Measurements from ENCODE around the gene DPP7. TPM values are rescaled to one million over a fixed set of nuclear protein-coding genes. Genes with fewer than 3 reads are reported as not detected.

Gene DPP7
- total and polyA plus RNA-seq, 2 experiments from 2014 or later, result 206 to 544 TPM

- peaks cover 47% of the 10 kb centered on the region for H3K27me3 ChIP-seq
- H3K9me3 ChIP-seq (ENCODE audit: low read depth), result no peaks in the 10 kb centered on the region
- 85% methylated on average over 4 of the region's 4 CpGs for WGBS (ENCODE audit: low lambda C conversion rate, missing lambda C conversion rate)
- H4K20me1 ChIP-seq (ENCODE audit: insufficient read depth, poor library complexity, severe bottlenecking), result no peaks in the 10 kb centered on the region
- TF ChIP-seq, protein P1, sequence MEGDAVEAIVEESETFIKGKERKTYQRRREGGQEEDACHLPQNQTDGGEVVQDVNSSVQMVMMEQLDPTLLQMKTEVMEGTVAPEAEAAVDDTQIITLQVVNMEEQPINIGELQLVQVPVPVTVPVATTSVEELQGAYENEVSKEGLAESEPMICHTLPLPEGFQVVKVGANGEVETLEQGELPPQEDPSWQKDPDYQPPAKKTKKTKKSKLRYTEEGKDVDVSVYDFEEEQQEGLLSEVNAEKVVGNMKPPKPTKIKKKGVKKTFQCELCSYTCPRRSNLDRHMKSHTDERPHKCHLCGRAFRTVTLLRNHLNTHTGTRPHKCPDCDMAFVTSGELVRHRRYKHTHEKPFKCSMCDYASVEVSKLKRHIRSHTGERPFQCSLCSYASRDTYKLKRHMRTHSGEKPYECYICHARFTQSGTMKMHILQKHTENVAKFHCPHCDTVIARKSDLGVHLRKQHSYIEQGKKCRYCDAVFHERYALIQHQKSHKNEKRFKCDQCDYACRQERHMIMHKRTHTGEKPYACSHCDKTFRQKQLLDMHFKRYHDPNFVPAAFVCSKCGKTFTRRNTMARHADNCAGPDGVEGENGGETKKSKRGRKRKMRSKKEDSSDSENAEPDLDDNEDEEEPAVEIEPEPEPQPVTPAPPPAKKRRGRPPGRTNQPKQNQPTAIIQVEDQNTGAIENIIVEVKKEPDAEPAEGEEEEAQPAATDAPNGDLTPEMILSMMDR (IDR thresholded peaks at IDR 0.05; ENCODE audit: poor library complexity), result no peak
- no peak for TF ChIP-seq EZH2 (IDR thresholded peaks at IDR 0.05; ENCODE audit: borderline replicate concordance)
- TF ChIP-seq EZH2phosphoT487 (IDR thresholded peaks at IDR 0.05; ENCODE audit: low read depth, severe bottlenecking, unreplicated experiment), result no peak
- no peaks in the 10 kb centered on the region for H3K4me1 ChIP-seq (ENCODE audit: insufficient read depth)
- DNase-seq (ENCODE audit: low spot score), result no peak
- H2AFZ ChIP-seq, result no peak overlapping the region
- no peak overlapping the region for H3K27ac ChIP-seq
- H3K79me2 ChIP-seq, result no peaks in the 10 kb centered on the region
- H3K9me2 ChIP-seq (replicated peaks; ENCODE audit: insufficient read depth), result no peaks in the 10 kb centered on the region
- no peaks in the 10 kb centered on the region for H3K36me3 ChIP-seq (replicated peaks; ENCODE audit: insufficient read depth, low read depth)
- no peak overlapping the region for H3K4me2 ChIP-seq
- H3K4me3 ChIP-seq, result no peak overlapping the region
Observed at GRCh38 chr9:137143459-137143858, 28.9 kb upstream of the DPP7 start.

DNA sequence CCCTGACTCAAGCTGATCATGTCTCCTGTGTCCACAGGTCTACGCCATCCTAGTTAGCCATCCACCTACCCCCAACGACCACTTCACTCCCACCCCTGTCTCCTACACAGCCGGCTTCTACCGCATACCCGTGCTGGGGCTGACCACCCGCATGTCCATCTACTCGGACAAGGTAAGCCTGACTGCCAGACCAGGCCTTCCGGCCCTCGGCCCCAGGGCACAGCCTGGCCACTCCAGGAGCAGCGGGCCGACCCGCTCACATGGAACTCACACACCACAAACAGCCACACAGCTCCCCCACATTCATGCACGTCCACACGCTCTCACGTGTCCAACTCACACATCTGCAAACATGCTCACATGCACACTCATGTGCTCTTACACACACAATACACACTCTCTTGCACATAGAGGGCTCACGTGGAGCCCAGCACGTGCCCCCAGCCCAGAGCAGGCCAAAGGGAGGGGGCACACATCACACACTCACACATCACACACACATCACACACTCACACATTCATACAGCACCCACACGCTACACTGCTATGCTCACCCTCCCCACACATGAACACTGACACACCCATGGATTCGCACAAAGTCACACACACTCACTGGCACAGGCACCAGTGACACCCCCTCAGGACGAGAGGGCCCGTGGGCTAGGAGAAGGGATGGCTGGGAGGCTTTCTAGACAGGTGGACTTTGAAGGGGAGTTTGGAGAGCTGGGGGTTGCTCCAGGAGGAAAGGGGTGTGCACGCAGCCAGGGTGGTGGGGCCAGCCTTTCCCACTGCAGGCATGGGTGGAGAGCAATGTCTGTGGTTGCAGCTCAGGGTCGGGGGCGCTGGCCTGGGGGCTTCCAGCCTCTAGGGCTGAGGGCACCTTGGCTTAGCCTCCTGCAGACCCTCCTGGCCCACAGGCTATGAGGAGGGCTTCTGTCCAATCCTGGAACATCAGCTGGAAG lies 27.7 kb upstream of the DPP7 start:
- Histone ChIP-seq H3K4me1 (ENCODE audit: insufficient read depth) (no peaks in the 10 kb centered on the region), H4K20me1 (ENCODE audit: insufficient read depth, poor library complexity, severe bottlenecking) (no peaks in the 10 kb centered on the region), H3K79me2 (no peaks in the 10 kb centered on the region), H3K27me3 (peaks cover 59% of the 10 kb centered on the region), H3K9me3 (ENCODE audit: low read depth) (no peaks in the 10 kb centered on the region), H3K9me2 (replicated peaks; ENCODE audit: insufficient read depth) (no peaks in the 10 kb centered on the region), H2AFZ (no peak overlapping the region), H3K27ac (no peak overlapping the region), H3K4me2 (no peak overlapping the region), H3K36me3 (replicated peaks; ENCODE audit: insufficient read depth, low read depth) (no peaks in the 10 kb centered on the region), H3K4me3 (no peak overlapping the region)
- TF ChIP-seq EZH2 (IDR thresholded peaks at IDR 0.05; ENCODE audit: borderline replicate concordance) (no peak), EZH2phosphoT487 (IDR thresholded peaks at IDR 0.05; ENCODE audit: low read depth, severe bottlenecking, unreplicated experiment) (no peak)
- TF ChIP-seq, protein P1 (IDR thresholded peaks at IDR 0.05; ENCODE audit: poor library complexity), result no peak
- no peak for DNase-seq (ENCODE audit: low spot score)
- 81% methylated on average over 23 of the region's 24 CpGs for WGBS (ENCODE audit: low lambda C conversion rate, missing lambda C conversion rate)

DNA sequence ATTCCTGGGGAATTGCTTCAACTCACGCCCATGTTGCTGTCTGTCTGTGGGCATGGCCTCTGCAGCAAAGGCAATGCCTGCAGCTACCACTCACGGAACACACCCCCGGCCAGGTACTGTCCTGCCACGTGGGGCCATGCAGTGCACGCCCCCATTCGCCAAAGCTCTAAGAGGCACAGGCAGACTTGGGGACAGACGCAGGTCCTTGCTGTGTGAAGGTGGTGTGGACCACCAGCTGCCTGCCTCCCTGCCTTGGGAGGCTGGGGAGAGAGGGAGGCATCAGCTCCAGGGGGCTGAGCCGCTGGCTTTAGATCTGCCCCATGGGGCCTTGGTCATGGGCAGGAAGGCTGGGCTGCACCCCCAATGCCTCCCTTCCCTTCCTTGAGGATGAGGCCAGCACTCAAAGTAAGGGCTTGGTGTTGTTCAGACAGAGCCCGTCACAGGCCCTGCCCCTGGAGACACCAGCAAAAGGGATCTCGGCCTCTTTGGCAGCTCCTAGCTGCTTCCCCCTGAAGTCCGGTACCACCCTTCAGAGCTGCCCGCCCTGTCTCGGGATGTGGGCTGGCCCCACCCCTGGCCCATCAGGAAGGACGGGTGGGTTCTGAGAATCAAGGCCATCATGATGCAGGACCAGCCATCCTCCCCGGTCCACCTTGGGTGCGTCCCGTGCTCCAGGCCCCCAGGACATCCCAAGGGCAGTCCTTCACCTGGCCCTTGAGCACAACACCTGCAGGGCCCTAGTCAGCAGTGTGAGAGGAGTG lies 26.7 kb upstream of the DPP7 start:
- H3K4me3 ChIP-seq, result no peak overlapping the region
- H3K79me2 ChIP-seq, result no peaks in the 10 kb centered on the region
- TF ChIP-seq EZH2 (IDR thresholded peaks at IDR 0.05; ENCODE audit: borderline replicate concordance), result no peak
- no peak for TF ChIP-seq EZH2phosphoT487 (IDR thresholded peaks at IDR 0.05; ENCODE audit: low read depth, severe bottlenecking, unreplicated experiment)
- TF ChIP-seq, protein P1 (IDR thresholded peaks at IDR 0.05; ENCODE audit: poor library complexity), result no peak
- 76% methylated on average over 17 of the region's 17 CpGs for WGBS (ENCODE audit: low lambda C conversion rate, missing lambda C conversion rate)
- H2AFZ ChIP-seq, result no peak overlapping the region
- no peaks in the 10 kb centered on the region for H3K4me1 ChIP-seq (ENCODE audit: insufficient read depth)
- H3K4me2 ChIP-seq, result no peak overlapping the region
- no peak for DNase-seq (ENCODE audit: low spot score)
- H3K9me3 ChIP-seq (ENCODE audit: low read depth), result no peaks in the 10 kb centered on the region
- no peak overlapping the region for H3K27ac ChIP-seq
- H4K20me1 ChIP-seq (ENCODE audit: insufficient read depth, poor library complexity, severe bottlenecking), result no peaks in the 10 kb centered on the region
- H3K36me3 ChIP-seq (replicated peaks; ENCODE audit: insufficient read depth, low read depth), result no peaks in the 10 kb centered on the region
- peaks cover 69% of the 10 kb centered on the region for H3K27me3 ChIP-seq
- no peaks in the 10 kb centered on the region for H3K9me2 ChIP-seq (replicated peaks; ENCODE audit: insufficient read depth)

Measured in hepatocyte (in vitro differentiated cells).